ENCODE measurements around the gene SP7.

DNA sequence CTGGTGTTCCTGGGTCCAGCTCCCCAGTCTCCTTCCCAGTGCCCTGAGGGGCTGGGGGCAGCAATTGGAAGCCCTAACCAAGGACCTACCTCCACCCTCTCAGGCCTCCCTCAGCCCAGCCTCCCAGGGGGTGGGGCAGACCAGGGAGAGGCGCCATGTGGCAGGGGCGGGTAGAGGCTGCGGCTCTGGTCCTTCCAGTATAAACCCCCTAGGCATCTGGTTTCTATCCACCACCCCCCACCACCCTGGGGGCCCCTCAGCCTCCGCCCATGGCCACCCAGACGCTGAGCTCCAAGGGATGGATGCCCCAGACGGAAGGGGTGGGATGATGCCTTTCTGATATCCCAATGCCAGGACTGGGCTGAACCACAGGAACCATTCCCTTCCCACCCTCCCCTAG is 2.8 kb upstream of the SP7 start:
- TF ChIP-seq CTCF (conservative IDR thresholded peaks at IDR 0.05), result no peak
- TF ChIP-seq ZFX (IDR thresholded peaks at IDR 0.05), result no peak
